GM19324 (cell line): ENCODE results near the gene SPARC.
"Not testable (repeated sequence)": the region's sequence is repeated elsewhere in the genome, so short reads cannot be mapped to it uniquely, and the experiment has no call there.

Source experiments
- ATAC-seq: cut with Tn5 transposase; IDR thresholded peaks from one replicate; pipeline ENCODE4 v1.9.1; 2021; ENCODE audit warnings: mild to moderate bottlenecking, moderate library complexity; ENCODE audit not compliant: unreplicated experiment, low FRiP score

The SPARC gene

GRCh38 chr5:151680156-151680505, 6.6 kb downstream of the SPARC start:
- not testable (repeated sequence) for ATAC-seq

- ATAC-seq: no peak
These were observed 7.1 kb downstream of the SPARC start for GRCh38 chr5:151679421-151680155.

GRCh38 chr5:151678713-151679112, 8.0 kb downstream of the SPARC start:
- ATAC-seq: no peak

- no peak for ATAC-seq
These were observed 8.8 kb downstream of the SPARC start for GRCh38 chr5:151677776-151678545.

- ATAC-seq: no peak
These were observed 10.0 kb downstream of the SPARC start for GRCh38 chr5:151676719-151677118.

GRCh38 chr5:151676314-151676712, 10.4 kb downstream of the SPARC start:
- no peak for ATAC-seq

- no peak for ATAC-seq
These were observed 11.0 kb downstream of the SPARC start for GRCh38 chr5:151675611-151676313.

GRCh38 chr5:151674626-151675610, 11.8 kb downstream of the SPARC start:
- ATAC-seq: no peak

GRCh38 chr5:151673421-151673820, 13.3 kb downstream of the SPARC start:
- no peak for ATAC-seq

GRCh38 chr5:151672516-151672915, 14.2 kb downstream of the SPARC start:
- ATAC-seq: no peak

GRCh38 chr5:151671950-151672349, 14.8 kb downstream of the SPARC start:
- ATAC-seq: no peak

- ATAC-seq: no peak
These were observed 15.6 kb downstream of the SPARC start for GRCh38 chr5:151670953-151671636.

- ATAC-seq: no peak
These were observed 16.5 kb downstream of the SPARC start for GRCh38 chr5:151670083-151670686.

GRCh38 chr5:151667083-151667482, 19.6 kb downstream of the SPARC start:
- ATAC-seq: no peak

- no peak for ATAC-seq
These were observed 21.1 kb downstream of the SPARC start for GRCh38 chr5:151665613-151666012.

- no peak for ATAC-seq
These were observed 21.8 kb downstream of the SPARC start for GRCh38 chr5:151664694-151665585.

GRCh38 chr5:151663617-151664293, 23.0 kb downstream of the SPARC start:
- ATAC-seq: no peak

GRCh38 chr5:151662805-151663204, 23.9 kb downstream of the SPARC start:
- no peak for ATAC-seq
